Ascending aorta (tissue), 2 donors: ENCODE results near the gene LPO. TPM values are rescaled to one million over a fixed set of nuclear protein-coding genes. Genes with fewer than 3 reads are reported as not detected.
A peak's percentile ranks its signal among the peaks of the same experiment; 100 is the strongest.

Experiments
- DNase-seq, 2 donors: peaks; one replicate each; pipeline ENCODE4 v3.0.0-alpha.2; 2019; ENCODE audit warnings: low spot score in 2 of 2
- H3K27ac ChIP-seq, 2 donors: fragments of 200-600 bp; sonication (generic); one replicate each; pipeline ENCODE4 v1.5.1; 2016 to 2017; ENCODE audit warnings: mild to moderate bottlenecking in 1 of 2
- H3K27me3 ChIP-seq: fragments of 200-600 bp; sonication (generic); one replicate; pipeline ENCODE4 v1.5.1; 2017
- H3K36me3 ChIP-seq, 2 donors: fragments of 200-600 bp; sonication (generic); one replicate each; pipeline ENCODE4 v1.5.1; 2016
- H3K4me1 ChIP-seq, 2 donors: fragments of 200-600 bp; sonication (generic); one replicate each; pipeline ENCODE4 v1.5.1; 2016 to 2017; ENCODE audit warnings: mild to moderate bottlenecking in 1 of 2
- H3K4me3 ChIP-seq, 2 donors: fragments of 200-600 bp; sonication (generic); one replicate each; pipeline ENCODE4 v1.5.1; 2016 to 2017; ENCODE audit warnings: mild to moderate bottlenecking in 1 of 2
- H3K9me3 ChIP-seq, 2 donors: fragments of 200-600 bp; sonication (generic); one replicate each; pipeline ENCODE4 v1.5.1; 2016
- intact Hi-C: fragments of 100-400 bp; cut with DNase I; formaldehyde crosslinking; loops from one replicate; pipeline ENCODE4 v1.15.1; 2023
- total RNA-seq: library from RNA; depleted of rRNA; stranded (reverse); fragments of >200 nt; gene quantifications from one replicate; pipeline ENCODE4 v1.1.0, GENCODE V29; 2016
- TF ChIP-seq, protein P1 (sequence below), 3 experiments: fragments of 200-600 bp in 2 of 3; fragments of 450-650 bp in 1 of 3; sonication (generic) in 2 of 3; IDR thresholded peaks; one replicate each; pipeline ENCODE4 v1.5.1; 2016 to 2019; ENCODE audit warnings: antibody characterized with exemption in 3 of 3, mild to moderate bottlenecking in 1 of 3, moderate library complexity in 1 of 3

LPO gene
- total RNA-seq, 1 donor from 2014 or later = not detected

- DNase-seq = peak in 1 of 2 donors; percentile 39
- H3K4me1 ChIP-seq = no peaks in the 10 kb centered on the region
- no peak overlapping the region for H3K27ac ChIP-seq
- no peak overlapping the region for H3K4me3 ChIP-seq
- H3K9me3 ChIP-seq = no peaks in the 10 kb centered on the region
- no peaks in the 10 kb centered on the region for H3K27me3 ChIP-seq
- intact Hi-C loops = no loop called here
- peaks cover 0 to 12% of the 10 kb centered on the region in 2 donors for H3K36me3 ChIP-seq
- TF ChIP-seq, protein P1, sequence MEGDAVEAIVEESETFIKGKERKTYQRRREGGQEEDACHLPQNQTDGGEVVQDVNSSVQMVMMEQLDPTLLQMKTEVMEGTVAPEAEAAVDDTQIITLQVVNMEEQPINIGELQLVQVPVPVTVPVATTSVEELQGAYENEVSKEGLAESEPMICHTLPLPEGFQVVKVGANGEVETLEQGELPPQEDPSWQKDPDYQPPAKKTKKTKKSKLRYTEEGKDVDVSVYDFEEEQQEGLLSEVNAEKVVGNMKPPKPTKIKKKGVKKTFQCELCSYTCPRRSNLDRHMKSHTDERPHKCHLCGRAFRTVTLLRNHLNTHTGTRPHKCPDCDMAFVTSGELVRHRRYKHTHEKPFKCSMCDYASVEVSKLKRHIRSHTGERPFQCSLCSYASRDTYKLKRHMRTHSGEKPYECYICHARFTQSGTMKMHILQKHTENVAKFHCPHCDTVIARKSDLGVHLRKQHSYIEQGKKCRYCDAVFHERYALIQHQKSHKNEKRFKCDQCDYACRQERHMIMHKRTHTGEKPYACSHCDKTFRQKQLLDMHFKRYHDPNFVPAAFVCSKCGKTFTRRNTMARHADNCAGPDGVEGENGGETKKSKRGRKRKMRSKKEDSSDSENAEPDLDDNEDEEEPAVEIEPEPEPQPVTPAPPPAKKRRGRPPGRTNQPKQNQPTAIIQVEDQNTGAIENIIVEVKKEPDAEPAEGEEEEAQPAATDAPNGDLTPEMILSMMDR (IDR thresholded peaks at IDR 0.05) = no peak
Observed at GRCh38 chr17:58314706-58315015, 76.3 kb downstream of the LPO start.

- intact Hi-C loops = no loop called here
- peak in 1 of 2 donors; percentile 24 for DNase-seq
Observed at GRCh38 chr17:58315281-58315711, 76.9 kb downstream of the LPO start.

GRCh38 chr17:58315750-58316149 is 77.4 kb downstream of the LPO start:
- TF ChIP-seq, protein P1 (IDR thresholded peaks at IDR 0.05) = no peak
- no peaks in the 10 kb centered on the region for H3K27me3 ChIP-seq
- no peaks in the 10 kb centered on the region for H3K4me1 ChIP-seq
- no peak for DNase-seq
- no peaks in the 10 kb centered on the region for H3K9me3 ChIP-seq
- intact Hi-C loops = no loop called here
- peaks cover 0 to 4% of the 10 kb centered on the region in 2 donors for H3K36me3 ChIP-seq
- no peak overlapping the region for H3K4me3 ChIP-seq
- H3K27ac ChIP-seq = no peak overlapping the region

More at GRCh38 chr17:58315281-58315711, 76.9 kb downstream of the LPO start:
- H3K27ac ChIP-seq = no peak overlapping the region
- TF ChIP-seq, protein P1 (IDR thresholded peaks at IDR 0.05) = no peak
- no peaks in the 10 kb centered on the region for H3K9me3 ChIP-seq
- no peak overlapping the region for H3K4me3 ChIP-seq
- H3K27me3 ChIP-seq = no peaks in the 10 kb centered on the region
- H3K4me1 ChIP-seq = no peaks in the 10 kb centered on the region
- peaks cover 0 to 6% of the 10 kb centered on the region in 2 donors for H3K36me3 ChIP-seq

DNA sequence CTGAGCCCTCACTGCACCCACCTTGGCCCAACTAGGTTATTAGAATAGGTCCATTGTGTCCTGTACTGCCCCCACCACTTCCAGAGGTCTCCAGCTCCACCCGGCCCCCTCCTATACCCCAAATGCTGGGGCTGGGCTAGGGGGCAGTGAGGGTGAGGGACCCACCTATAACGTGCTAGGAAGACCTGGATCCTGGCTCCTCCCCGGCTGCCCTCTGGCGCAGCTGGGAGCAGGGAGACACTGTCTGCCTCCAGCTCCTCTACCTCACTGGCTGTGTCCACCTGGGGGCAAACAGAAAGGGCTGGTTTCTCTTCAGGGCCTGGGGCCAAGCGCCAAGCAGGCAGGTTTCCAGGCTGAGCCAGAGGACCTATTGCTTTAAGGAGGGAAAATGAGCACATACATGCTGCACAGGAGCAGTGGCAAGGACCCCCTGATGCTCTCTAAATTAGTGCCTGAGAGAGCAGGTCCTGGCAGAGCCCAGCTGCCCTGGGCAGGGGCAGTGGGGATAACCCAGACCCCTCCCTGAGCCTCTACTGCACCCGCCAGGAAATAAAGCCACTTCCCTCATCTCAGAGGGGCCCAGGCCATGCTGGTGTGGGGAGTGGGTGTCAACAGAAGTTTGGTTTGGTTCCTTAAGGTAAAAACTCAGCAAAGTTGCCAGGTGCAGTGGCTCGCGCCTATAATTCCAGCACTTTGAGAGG is 78.0 kb downstream of the LPO start:
- Histone ChIP-seq H3K4me1 (no peaks in the 10 kb centered on the region), H3K27me3 (no peaks in the 10 kb centered on the region), H3K4me3 (no peak overlapping the region), H3K9me3 (no peaks in the 10 kb centered on the region), H3K27ac (no peak overlapping the region), H3K36me3 (peaks cover 0 to 2% of the 10 kb centered on the region in 2 donors)
- TF ChIP-seq, protein P1 (IDR thresholded peaks at IDR 0.05) = no peak
- intact Hi-C loops = no loop called here
- peak in 1 of 2 donors; percentile 50 for DNase-seq

DNA sequence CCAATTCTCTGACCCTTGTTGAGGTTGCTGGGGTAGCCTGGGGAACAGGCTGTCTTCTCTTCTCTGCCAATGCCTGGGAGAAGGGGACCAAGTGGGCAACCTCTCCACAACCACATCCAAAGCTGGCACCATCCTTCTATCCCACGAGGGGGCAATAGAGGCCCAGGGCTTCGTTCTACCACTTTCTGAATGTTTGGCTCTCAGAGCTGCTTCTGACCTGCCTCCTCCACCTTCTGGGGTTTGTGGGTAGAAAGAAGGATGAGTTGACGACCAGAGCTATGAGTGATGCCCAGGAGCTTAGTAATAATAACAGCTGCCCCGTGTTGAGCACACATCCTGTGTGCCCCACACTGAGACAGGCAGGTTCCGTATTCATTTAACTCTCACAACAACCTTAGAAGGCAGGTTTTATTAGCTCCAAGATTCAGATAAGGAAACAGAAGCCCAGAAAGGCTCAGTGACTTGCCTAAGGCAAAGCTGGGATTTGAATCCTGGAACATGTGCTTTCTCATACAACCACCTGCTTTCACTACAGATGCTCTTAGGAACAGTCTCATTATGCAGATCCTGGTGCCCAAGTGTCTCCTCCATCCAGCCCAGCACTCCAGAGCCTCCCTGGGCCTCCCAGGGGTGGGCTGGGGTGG is 79.2 kb downstream of the LPO start:
- Histone ChIP-seq H3K27ac (no peak overlapping the region), H3K27me3 (no peaks in the 10 kb centered on the region), H3K9me3 (no peaks in the 10 kb centered on the region), H3K36me3 (no peaks in the 10 kb centered on the region), H3K4me1 (no peaks in the 10 kb centered on the region), H3K4me3 (no peak overlapping the region)
- TF ChIP-seq, protein P1 (IDR thresholded peaks at IDR 0.05) = peak in 2 of 3 experiments; percentile 47 to 49
- intact Hi-C loops = no loop called here
- DNase-seq = peak in 1 of 2 donors; percentile 65
